RWPE1 (cell line): Measurements from ENCODE around the gene SLC4A3.
"Not testable (repeated sequence)": the region's sequence is repeated elsewhere in the genome, so short reads cannot be mapped to it uniquely, and the experiment has no call there.

Experiments
- CTCF ChIA-PET: fragments of 350-600 bp; sonication (Branson Sonifier 250); formaldehyde crosslinking; extraction: SDS; loops from one replicate; lab custom pipeline; 2021; lab: Yijun Ruan, JAX
- POLR2A ChIA-PET: fragments of 400-600 bp; formaldehyde crosslinking; extraction: SDS; loops from one replicate; lab custom pipeline; 2020; ENCODE audit warnings: antibody characterized with exemption; ENCODE audit not compliant: low non-redundant PET; lab: Yijun Ruan, JAX
- DNase-seq: peaks from one replicate; pipeline ENCODE4 v3.0.0; 2012; ENCODE audit warnings: low spot score
- H3K27ac ChIP-seq: fragments of 450-650 bp; 2 replicates; pipeline ENCODE4 v1.5.1; 2017
- CTCF ChIP-seq: fragments of 450-650 bp; conservative IDR thresholded peaks from 2 replicates; pipeline ENCODE4 v1.5.1; 2017; ENCODE audit warnings: low read depth, mild to moderate bottlenecking

SLC4A3 gene

GRCh38 chr2:219644801-219645480, 17.5 kb downstream of the SLC4A3 start:
- no peak for TF ChIP-seq CTCF
- CTCF ChIA-PET = interaction anchor here (0.6 kb wide), 2 partner anchors 9 to 548 kb away, joined by 3 to 4 read pairs; no protein-coding TSS in a partner anchor
- DNase-seq = no peak
- peak overlapping the region; percentile 82 for H3K27ac ChIP-seq
- POLR2A ChIA-PET = interaction anchor here (1.0 kb wide), 1 partner anchor 44 kb away, joined by 5 read pairs; no protein-coding TSS in a partner anchor

- peak; percentile 81 for DNase-seq
- TF ChIP-seq CTCF = no peak
- ChIA-PET POLR2A (interaction anchor here (1.0 kb wide), 1 partner anchor 43 kb away, joined by 5 read pairs; no protein-coding TSS in a partner anchor), CTCF (interaction anchor here (0.6 kb wide), 2 partner anchors 8 to 26 kb away, joined by 3 to 4 read pairs; no protein-coding TSS in a partner anchor)
- H3K27ac ChIP-seq = peak overlapping the region; percentile 82
These were observed 18.4 kb downstream of the SLC4A3 start for GRCh38 chr2:219645631-219646527.

GRCh38 chr2:219648176-219648575, 20.7 kb downstream of the SLC4A3 start:
- ChIA-PET CTCF (no interaction called here), POLR2A (no interaction called here)
- no peak for TF ChIP-seq CTCF
- no peak overlapping the region for H3K27ac ChIP-seq
- no peak for DNase-seq

GRCh38 chr2:219648963-219649362, 21.5 kb downstream of the SLC4A3 start:
- CTCF ChIA-PET = no interaction called here
- TF ChIP-seq CTCF = no peak
- no peak overlapping the region for H3K27ac ChIP-seq
- DNase-seq = no peak
- POLR2A ChIA-PET = no interaction called here

GRCh38 chr2:219650426-219651248, 23.2 kb downstream of the SLC4A3 start:
- no peak for DNase-seq
- CTCF ChIA-PET = no interaction called here
- no peak overlapping the region for H3K27ac ChIP-seq
- TF ChIP-seq CTCF = no peak
- POLR2A ChIA-PET = no interaction called here

GRCh38 chr2:219651656-219652055, 24.2 kb downstream of the SLC4A3 start:
- DNase-seq, POLR2A ChIA-PET, H3K27ac ChIP-seq: not testable (repeated sequence)
- CTCF ChIA-PET = interaction anchor here (1.6 kb wide), 1 partner anchor 9 kb away, joined by 3 read pairs; no protein-coding TSS in a partner anchor
